RWPE2 (cell line): ENCODE results near the gene SEMA4A.

ENCODE experiments used
- ATAC-seq: fragments of 200-7000 bp; cut with Tn5 transposase; 3 replicates; pipeline ENCODE4 v1.9.1; 2021; ENCODE audit warnings: low read depth
- DNase-seq: peaks from one replicate; pipeline ENCODE4 v3.0.0-alpha.2; 2020; ENCODE audit warnings: low spot score
- H3K27ac ChIP-seq: fragments of 450-650 bp; 2 replicates; pipeline ENCODE4 v1.5.1; 2017; ENCODE audit warnings: mild to moderate bottlenecking; ENCODE audit not compliant: poor library complexity, severe bottlenecking
- H3K27me3 ChIP-seq: fragments of 250-450 bp; sonication (Bioruptor Pico); 2 replicates; pipeline ENCODE4 v1.5.1; 2021; ENCODE audit warnings: mild to moderate bottlenecking, moderate library complexity; ENCODE audit not compliant: insufficient read depth, poor library complexity, severe bottlenecking
- H3K36me3 ChIP-seq: fragments of 250-450 bp; sonication (Bioruptor Pico); 2 replicates; pipeline ENCODE4 v1.5.1; 2020; ENCODE audit warnings: low read depth, mild to moderate bottlenecking, moderate library complexity
- H3K4me1 ChIP-seq: fragments of 250-450 bp; sonication (Bioruptor Pico); 2 replicates; pipeline ENCODE4 v1.5.1; 2021; ENCODE audit warnings: mild to moderate bottlenecking, moderate library complexity; ENCODE audit not compliant: insufficient read depth, poor library complexity, severe bottlenecking
- H3K4me3 ChIP-seq: fragments of 250-450 bp; sonication (Bioruptor Pico); 2 replicates; pipeline ENCODE4 v1.5.1; 2021; ENCODE audit warnings: mild to moderate bottlenecking, moderate library complexity; ENCODE audit not compliant: severe bottlenecking
- H3K9me3 ChIP-seq: fragments of 250-450 bp; sonication (Bioruptor Pico); 2 replicates; pipeline ENCODE4 v1.5.1; 2021; ENCODE audit warnings: mild to moderate bottlenecking, moderate library complexity; ENCODE audit not compliant: severe bottlenecking
- CTCF ChIP-seq: fragments of 450-650 bp; IDR thresholded peaks from one replicate; pipeline ENCODE4 v1.5.1; 2017; ENCODE audit warnings: mild to moderate bottlenecking, moderate library complexity; ENCODE audit not compliant: poor library complexity, severe bottlenecking

SEMA4A gene

GRCh38 chr1:156160000-156160742, 6.8 kb downstream of the SEMA4A start:
- no peaks in the 10 kb centered on the region for H3K27me3 ChIP-seq
- H3K4me3 ChIP-seq = no peak overlapping the region
- no peaks in the 10 kb centered on the region for H3K9me3 ChIP-seq
- TF ChIP-seq CTCF = no peak
- DNase-seq (no peak), ATAC-seq (no peak)
- no peaks in the 10 kb centered on the region for H3K36me3 ChIP-seq
- H3K27ac ChIP-seq = no peak overlapping the region
- no peaks in the 10 kb centered on the region for H3K4me1 ChIP-seq

- no peak overlapping the region for H3K4me3 ChIP-seq
- ATAC-seq (no peak), DNase-seq (no peak)
- no peak for TF ChIP-seq CTCF
- no peaks in the 10 kb centered on the region for H3K4me1 ChIP-seq
- H3K27ac ChIP-seq = no peak overlapping the region
- H3K27me3 ChIP-seq = no peaks in the 10 kb centered on the region
- no peaks in the 10 kb centered on the region for H3K9me3 ChIP-seq
- no peaks in the 10 kb centered on the region for H3K36me3 ChIP-seq
Observed at GRCh38 chr1:156160743-156161171, 7.4 kb downstream of the SEMA4A start.

GRCh38 chr1:156162430-156163037, 9.1 kb downstream of the SEMA4A start:
- H3K27ac ChIP-seq = no peak overlapping the region
- TF ChIP-seq CTCF = no peak
- no peak for DNase-seq
- no peaks in the 10 kb centered on the region for H3K4me1 ChIP-seq
- ATAC-seq = peak; percentile 29; the same call in 1 of the 3 replicates
- no peaks in the 10 kb centered on the region for H3K36me3 ChIP-seq
- H3K9me3 ChIP-seq = no peaks in the 10 kb centered on the region
- no peak overlapping the region for H3K4me3 ChIP-seq
- no peaks in the 10 kb centered on the region for H3K27me3 ChIP-seq

DNA sequence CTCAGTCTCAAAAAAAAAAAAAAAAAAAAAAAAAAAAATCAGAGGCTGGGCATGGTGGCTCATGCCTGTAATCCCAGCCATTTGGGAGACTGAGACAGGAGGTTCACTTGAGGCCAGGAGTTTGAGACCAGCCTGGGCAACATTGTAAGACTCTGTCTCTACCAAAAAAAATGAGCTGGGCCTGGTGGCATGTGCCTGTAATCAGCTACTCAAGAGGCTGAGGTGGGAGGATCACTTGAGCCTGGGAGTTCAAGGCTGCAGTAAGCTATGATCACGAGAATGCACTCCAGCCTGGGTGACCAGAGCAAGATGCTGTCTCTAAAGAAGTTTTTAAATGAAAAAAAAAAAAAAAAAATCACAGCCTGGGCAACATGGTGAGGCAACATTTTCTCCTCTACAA, 10.3 kb downstream of the SEMA4A start:
- H3K36me3 ChIP-seq = no peaks in the 10 kb centered on the region
- no peak overlapping the region for H3K4me3 ChIP-seq
- H3K9me3 ChIP-seq = no peaks in the 10 kb centered on the region
- DNase-seq (no peak), ATAC-seq (no peak)
- no peak overlapping the region for H3K27ac ChIP-seq
- H3K4me1 ChIP-seq = no peaks in the 10 kb centered on the region
- H3K27me3 ChIP-seq = no peaks in the 10 kb centered on the region
- TF ChIP-seq CTCF = no peak
